Fibroblast of lung (primary cell): ENCODE data around the gene CYP1A2. TPM values are rescaled to one million over a fixed set of nuclear protein-coding genes. Genes with fewer than 3 reads are reported as not detected.

Experiments used
- DNase-seq, 2 donors: peaks; one replicate each; pipeline versions ENCODE4 v3.0.0 to v3.0.0-alpha.2; 2010; ENCODE audit warnings: low read depth in 2 of 2
- H2AFZ ChIP-seq: 2 replicates; pipeline ENCODE4 v1.5.1; 2012; ENCODE audit warnings: low read length, control low read depth, inconsistent platforms
- H3K27ac ChIP-seq: 2 replicates; pipeline ENCODE4 v1.5.1; 2011; ENCODE audit warnings: low read length, control low read depth; ENCODE audit not compliant: insufficient read depth
- H3K27me3 ChIP-seq: 2 replicates; pipeline ENCODE4 v1.5.1; 2011; ENCODE audit warnings: mild to moderate bottlenecking, low read length; ENCODE audit not compliant: control insufficient read depth, insufficient read depth
- H3K36me3 ChIP-seq: 2 replicates; pipeline ENCODE4 v1.5.1; 2011; ENCODE audit warnings: low read length; ENCODE audit not compliant: control insufficient read depth, insufficient read depth
- H3K4me1 ChIP-seq: 2 replicates; pipeline ENCODE4 v1.5.1; 2011; ENCODE audit warnings: low read length; ENCODE audit not compliant: control insufficient read depth, insufficient read depth; ENCODE audit errors: extremely low read depth
- H3K4me2 ChIP-seq: 2 replicates; pipeline ENCODE4 v1.5.1; 2011; ENCODE audit warnings: low read length, control low read depth; ENCODE audit not compliant: insufficient read depth; ENCODE audit errors: extremely low read depth
- H3K4me3 ChIP-seq, 4 experiments: fragments of 200-600 bp in 1 of 4; sonication (generic) in 1 of 4; replicated peaks in 1 of 4; 2 replicates each; pipeline ENCODE4 v1.5.1; 2011 to 2016; ENCODE audit warnings: low read length in 4 of 4, low read depth in 3 of 4, mild to moderate bottlenecking in 3 of 4, control low read depth in 2 of 4, inconsistent platforms in 1 of 4, mixed read lengths in 1 of 4; ENCODE audit not compliant: insufficient read depth in 1 of 4; ENCODE audit errors: control extremely low read depth in 1 of 4
- H3K79me2 ChIP-seq: 2 replicates; pipeline ENCODE4 v1.5.1; 2012; ENCODE audit warnings: mild to moderate bottlenecking, low read length, inconsistent platforms; ENCODE audit not compliant: control insufficient read depth, insufficient read depth
- H3K9ac ChIP-seq: 2 replicates; pipeline ENCODE4 v1.5.1; 2011; ENCODE audit warnings: mild to moderate bottlenecking, low read length, control low read depth; ENCODE audit not compliant: insufficient read depth
- H3K9me3 ChIP-seq: 2 replicates; pipeline ENCODE4 v1.5.1; 2012; ENCODE audit warnings: low read depth, low read length; ENCODE audit not compliant: control insufficient read depth, insufficient read depth
- H4K20me1 ChIP-seq: 2 replicates; pipeline ENCODE4 v1.5.1; 2011; ENCODE audit warnings: low read length; ENCODE audit not compliant: control insufficient read depth, insufficient read depth; ENCODE audit errors: extremely low read depth
- EZH2 ChIP-seq: IDR thresholded peaks from 2 replicates; pipeline ENCODE4 v1.5.1; 2012; ENCODE audit warnings: low read length, control low read depth, mild to moderate bottlenecking; ENCODE audit errors: missing control alignments
- polyA plus RNA-seq, 2 donors: library from polyadenylated mRNA; depleted of rRNA in 1 of 2; stranded (reverse) in 1 of 2; unstranded in 1 of 2; fragments of >200 nt; gene quantifications; 2 replicates each; pipeline ENCODE4 v1.2.1, GENCODE V29; 2011 to 2012; ENCODE audit warnings: missing spikeins in 1 of 2
- total RNA-seq: library from RNA; depleted of rRNA; stranded (reverse); fragments of >200 nt; gene quantifications from 2 replicates; pipeline ENCODE4 v1.2.1, GENCODE V29; 2014
- TF ChIP-seq, protein P1 (sequence below), 2 donors: IDR thresholded peaks in 1 of 2; conservative IDR thresholded peaks in 1 of 2; 1 replicate in 1 of 2; 2 replicates in 1 of 2; pipeline ENCODE4 v1.5.1; 2011 to 2012; ENCODE audit warnings: low read length in 2 of 2, control low read depth in 1 of 2, inconsistent platforms in 1 of 2, low read depth in 1 of 2, mild to moderate bottlenecking in 1 of 2

Gene CYP1A2
- total and polyA plus RNA-seq, 2 donors (not counting 1 experiment from before 2014, with no cell fraction given): not detected

GRCh38 chr15:74773731-74774252, 25.1 kb downstream of the CYP1A2 start:
- TF ChIP-seq, protein P1, sequence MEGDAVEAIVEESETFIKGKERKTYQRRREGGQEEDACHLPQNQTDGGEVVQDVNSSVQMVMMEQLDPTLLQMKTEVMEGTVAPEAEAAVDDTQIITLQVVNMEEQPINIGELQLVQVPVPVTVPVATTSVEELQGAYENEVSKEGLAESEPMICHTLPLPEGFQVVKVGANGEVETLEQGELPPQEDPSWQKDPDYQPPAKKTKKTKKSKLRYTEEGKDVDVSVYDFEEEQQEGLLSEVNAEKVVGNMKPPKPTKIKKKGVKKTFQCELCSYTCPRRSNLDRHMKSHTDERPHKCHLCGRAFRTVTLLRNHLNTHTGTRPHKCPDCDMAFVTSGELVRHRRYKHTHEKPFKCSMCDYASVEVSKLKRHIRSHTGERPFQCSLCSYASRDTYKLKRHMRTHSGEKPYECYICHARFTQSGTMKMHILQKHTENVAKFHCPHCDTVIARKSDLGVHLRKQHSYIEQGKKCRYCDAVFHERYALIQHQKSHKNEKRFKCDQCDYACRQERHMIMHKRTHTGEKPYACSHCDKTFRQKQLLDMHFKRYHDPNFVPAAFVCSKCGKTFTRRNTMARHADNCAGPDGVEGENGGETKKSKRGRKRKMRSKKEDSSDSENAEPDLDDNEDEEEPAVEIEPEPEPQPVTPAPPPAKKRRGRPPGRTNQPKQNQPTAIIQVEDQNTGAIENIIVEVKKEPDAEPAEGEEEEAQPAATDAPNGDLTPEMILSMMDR (conservative IDR thresholded peaks at IDR 0.05 in 1 of 2, IDR thresholded peaks at IDR 0.05 in 1 of 2; ENCODE audit: low read depth in 1 of 2, low read length in 2 of 2): no peak
- TF ChIP-seq EZH2: no peak
- Histone ChIP-seq H3K9ac (no peak overlapping the region), H3K4me3 (no peak overlapping the region), H3K27me3 (peaks cover 2% of the 10 kb centered on the region), H3K36me3 (no peaks in the 10 kb centered on the region), H2AFZ (no peak overlapping the region), H3K9me3 (no peaks in the 10 kb centered on the region), H3K27ac (no peak overlapping the region), H4K20me1 (no peaks in the 10 kb centered on the region), H3K4me1 (no peaks in the 10 kb centered on the region), H3K4me2 (no peak overlapping the region), H3K79me2 (no peaks in the 10 kb centered on the region)
- DNase-seq: no peak

- H3K36me3 ChIP-seq: no peaks in the 10 kb centered on the region
- no peak for DNase-seq
- no peak overlapping the region for H3K4me2 ChIP-seq
- H3K9ac ChIP-seq: no peak overlapping the region
- no peak overlapping the region for H2AFZ ChIP-seq
- H3K9me3 ChIP-seq: no peaks in the 10 kb centered on the region
- H3K27ac ChIP-seq: no peak overlapping the region
- no peaks in the 10 kb centered on the region for H4K20me1 ChIP-seq
- no peak overlapping the region for H3K4me3 ChIP-seq
- H3K79me2 ChIP-seq: no peaks in the 10 kb centered on the region
- H3K4me1 ChIP-seq: no peaks in the 10 kb centered on the region
- TF ChIP-seq, protein P1 (conservative IDR thresholded peaks at IDR 0.05 in 1 of 2, IDR thresholded peaks at IDR 0.05 in 1 of 2; ENCODE audit: low read depth in 1 of 2, low read length in 2 of 2): no peak
- no peak for TF ChIP-seq EZH2
- H3K27me3 ChIP-seq: peaks cover 2% of the 10 kb centered on the region
These were observed 26.5 kb downstream of the CYP1A2 start for GRCh38 chr15:74775132-74775562.

GRCh38 chr15:74775894-74776293, 27.2 kb downstream of the CYP1A2 start:
- Histone ChIP-seq H3K4me3 (no peak overlapping the region), H3K27ac (no peak overlapping the region), H3K9ac (no peak overlapping the region), H3K79me2 (no peaks in the 10 kb centered on the region), H3K27me3 (no peaks in the 10 kb centered on the region), H3K4me2 (no peak overlapping the region), H3K4me1 (peaks cover 6% of the 10 kb centered on the region), H3K9me3 (no peaks in the 10 kb centered on the region), H3K36me3 (no peaks in the 10 kb centered on the region), H2AFZ (no peak overlapping the region), H4K20me1 (no peaks in the 10 kb centered on the region)
- TF ChIP-seq, protein P1 (conservative IDR thresholded peaks at IDR 0.05 in 1 of 2, IDR thresholded peaks at IDR 0.05 in 1 of 2; ENCODE audit: low read depth in 1 of 2, low read length in 2 of 2): no peak
- TF ChIP-seq EZH2: no peak
- DNase-seq: no peak
